PFSK-1 (cell line): Measurements from ENCODE around the gene NAT8L.

Experiments used
- FOXP2 ChIP-seq: optimal IDR thresholded peaks from 2 replicates; pipeline ENCODE3; 2011; ENCODE audit warnings: borderline replicate concordance, control low read depth, inconsistent platforms; ENCODE audit not compliant: insufficient read depth; ENCODE audit errors: extremely low read length, extremely low read depth
- POLR2AphosphoS5 ChIP-seq: IDR thresholded peaks from 2 replicates; pipeline ENCODE4 v1.6.1; 2012; ENCODE audit warnings: low read depth, mild to moderate bottlenecking, control low read depth, low read length, moderate library complexity
- REST ChIP-seq, 2 experiments: IDR thresholded peaks; 2 replicates each; pipeline versions ENCODE4 v1.6.1 to v1.8.0; 2011 to 2012; ENCODE audit warnings: low read depth in 2 of 2, low read length in 2 of 2, control low read depth in 1 of 2, inconsistent platforms in 1 of 2, mild to moderate bottlenecking in 1 of 2, moderate library complexity in 1 of 2; ENCODE audit not compliant: insufficient read depth in 1 of 2
- SIN3A ChIP-seq: IDR thresholded peaks from 2 replicates; pipeline ENCODE4 v1.6.1; 2012; ENCODE audit warnings: mild to moderate bottlenecking, low read length, moderate library complexity, borderline replicate concordance; ENCODE audit not compliant: insufficient read depth
- TAF1 ChIP-seq: IDR thresholded peaks from 2 replicates; pipeline ENCODE4 v1.6.1; 2012; ENCODE audit warnings: low read length, control low read depth, borderline replicate concordance; ENCODE audit not compliant: insufficient read depth

The NAT8L gene

GRCh38 chr4:2094545-2094944, 35.4 kb downstream of the NAT8L start:
- TF ChIP-seq REST (IDR thresholded peaks at IDR 0.05; ENCODE audit: insufficient read depth in 1 of 2, low read depth in 2 of 2, low read length in 2 of 2) (no peak), SIN3A (no peak), TAF1 (no peak), POLR2AphosphoS5 (no peak), FOXP2 (no peak)

- TF ChIP-seq SIN3A (no peak), FOXP2 (no peak), REST (IDR thresholded peaks at IDR 0.05; ENCODE audit: insufficient read depth in 1 of 2, low read depth in 2 of 2, low read length in 2 of 2) (no peak), TAF1 (no peak)
Observed at GRCh38 chr4:2095236-2096072, 36.3 kb downstream of the NAT8L start.

GRCh38 chr4:2096073-2096609, 37.0 kb downstream of the NAT8L start:
- TF ChIP-seq REST (IDR thresholded peaks at IDR 0.05; ENCODE audit: insufficient read depth in 1 of 2, low read depth in 2 of 2, low read length in 2 of 2) (no peak), TAF1 (no peak), SIN3A (no peak), POLR2AphosphoS5 (no peak)

GRCh38 chr4:2101346-2102044, 42.4 kb downstream of the NAT8L start:
- TF ChIP-seq REST (IDR thresholded peaks at IDR 0.05; ENCODE audit: insufficient read depth in 1 of 2, low read depth in 2 of 2, low read length in 2 of 2) (no peak), FOXP2 (no peak), TAF1 (no peak), SIN3A (no peak), POLR2AphosphoS5 (no peak)
